OCI-LY7 (cell line): ENCODE results near the gene TRIM3.

Source experiments
- EZH2phosphoT487 ChIP-seq: fragments of 200-600 bp; sonication (generic); IDR thresholded peaks from 2 replicates; pipeline ENCODE4 v1.6.1; 2018; ENCODE audit warnings: low read depth, borderline replicate concordance, mild to moderate bottlenecking, mixed run types, antibody characterized with exemption, low read length, moderate library complexity, mixed read lengths
- TF ChIP-seq, protein P1 (sequence below): fragments of 200-600 bp; sonication (generic); conservative IDR thresholded peaks from 2 replicates; pipeline ENCODE4 v1.5.1; 2014; ENCODE audit warnings: mild to moderate bottlenecking, antibody characterized with exemption, low read length, moderate library complexity, mixed read lengths

DNA sequence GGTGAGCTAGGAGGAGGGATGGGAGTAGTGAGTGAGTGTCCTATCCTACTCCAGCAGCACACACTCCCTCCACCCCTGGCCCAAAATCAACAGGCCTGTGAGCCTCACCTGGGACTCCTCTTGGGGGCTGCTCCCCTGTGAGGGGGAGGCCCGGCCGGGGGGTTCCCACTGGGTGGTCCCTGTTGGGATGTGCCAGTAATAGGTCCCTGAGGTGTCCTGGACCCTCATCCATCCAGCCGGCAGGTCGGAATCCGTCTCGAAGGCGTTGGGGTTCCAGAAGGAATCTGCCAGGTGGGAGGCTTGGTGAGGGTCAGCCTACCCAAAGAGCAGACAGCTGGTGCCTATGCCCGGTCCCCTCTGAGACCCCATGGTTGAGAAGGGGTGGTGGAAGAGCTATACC, 70.2 kb downstream of the TRIM3 start:
- TF ChIP-seq, protein P1, sequence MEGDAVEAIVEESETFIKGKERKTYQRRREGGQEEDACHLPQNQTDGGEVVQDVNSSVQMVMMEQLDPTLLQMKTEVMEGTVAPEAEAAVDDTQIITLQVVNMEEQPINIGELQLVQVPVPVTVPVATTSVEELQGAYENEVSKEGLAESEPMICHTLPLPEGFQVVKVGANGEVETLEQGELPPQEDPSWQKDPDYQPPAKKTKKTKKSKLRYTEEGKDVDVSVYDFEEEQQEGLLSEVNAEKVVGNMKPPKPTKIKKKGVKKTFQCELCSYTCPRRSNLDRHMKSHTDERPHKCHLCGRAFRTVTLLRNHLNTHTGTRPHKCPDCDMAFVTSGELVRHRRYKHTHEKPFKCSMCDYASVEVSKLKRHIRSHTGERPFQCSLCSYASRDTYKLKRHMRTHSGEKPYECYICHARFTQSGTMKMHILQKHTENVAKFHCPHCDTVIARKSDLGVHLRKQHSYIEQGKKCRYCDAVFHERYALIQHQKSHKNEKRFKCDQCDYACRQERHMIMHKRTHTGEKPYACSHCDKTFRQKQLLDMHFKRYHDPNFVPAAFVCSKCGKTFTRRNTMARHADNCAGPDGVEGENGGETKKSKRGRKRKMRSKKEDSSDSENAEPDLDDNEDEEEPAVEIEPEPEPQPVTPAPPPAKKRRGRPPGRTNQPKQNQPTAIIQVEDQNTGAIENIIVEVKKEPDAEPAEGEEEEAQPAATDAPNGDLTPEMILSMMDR, result no peak
- no peak for TF ChIP-seq EZH2phosphoT487
